Stimulated activated CD4-positive, alpha-beta T cell treated with anti-CD3 and anti-CD28 coated beads, Interleukin-2, amount 100 ng/mL, for 24 hours (primary cell): Measurements from ENCODE around the gene SSMEM1.
"Not testable (repeated sequence)": the region's sequence is repeated elsewhere in the genome, so short reads cannot be mapped to it uniquely, and the experiment has no call there.

Experiments used
- DNase-seq, 2 donors: peaks; one replicate each; pipeline ENCODE4 v3.0.0-alpha.2; 2020

SSMEM1 gene

DNA sequence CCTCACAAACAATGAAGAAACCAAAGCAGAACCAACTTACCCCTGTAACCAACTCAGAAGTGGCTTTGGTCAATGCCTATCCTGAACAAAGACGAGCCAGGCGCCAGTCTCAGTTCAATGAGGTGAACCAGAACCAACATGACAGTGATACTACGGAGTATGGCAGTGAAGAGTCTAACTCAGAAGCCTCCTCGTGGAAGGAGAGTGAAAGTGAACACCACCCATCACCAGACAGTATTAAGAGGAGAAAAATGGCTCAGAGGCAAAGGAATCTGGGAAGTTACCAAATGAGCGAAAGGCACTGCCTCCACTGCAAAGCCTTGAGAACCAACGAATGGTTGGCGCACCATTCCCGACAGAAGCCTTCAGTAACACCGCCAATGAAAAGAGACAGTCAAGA is 8.4 kb downstream of the SSMEM1 start:
- no peak for DNase-seq

DNA sequence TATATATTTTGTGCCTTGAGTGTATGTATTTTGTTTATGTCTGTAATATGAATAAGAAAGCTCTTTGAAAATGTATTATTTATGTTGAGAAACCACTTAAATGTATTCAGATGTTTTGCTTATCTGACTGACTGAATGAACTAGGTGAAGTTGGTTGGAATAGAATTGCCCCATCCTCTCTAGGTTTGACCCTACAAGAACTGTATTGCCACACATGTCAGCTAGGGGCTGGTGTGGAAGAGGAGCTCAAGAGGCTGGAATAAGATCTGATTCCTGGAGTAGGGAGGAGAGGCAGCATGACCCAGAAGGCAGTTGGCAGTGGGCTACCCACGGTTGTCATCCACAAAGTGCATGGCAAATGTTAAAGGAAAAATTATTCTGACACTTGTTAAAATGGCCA is 9.1 kb downstream of the SSMEM1 start:
- DNase-seq, result no peak

DNA sequence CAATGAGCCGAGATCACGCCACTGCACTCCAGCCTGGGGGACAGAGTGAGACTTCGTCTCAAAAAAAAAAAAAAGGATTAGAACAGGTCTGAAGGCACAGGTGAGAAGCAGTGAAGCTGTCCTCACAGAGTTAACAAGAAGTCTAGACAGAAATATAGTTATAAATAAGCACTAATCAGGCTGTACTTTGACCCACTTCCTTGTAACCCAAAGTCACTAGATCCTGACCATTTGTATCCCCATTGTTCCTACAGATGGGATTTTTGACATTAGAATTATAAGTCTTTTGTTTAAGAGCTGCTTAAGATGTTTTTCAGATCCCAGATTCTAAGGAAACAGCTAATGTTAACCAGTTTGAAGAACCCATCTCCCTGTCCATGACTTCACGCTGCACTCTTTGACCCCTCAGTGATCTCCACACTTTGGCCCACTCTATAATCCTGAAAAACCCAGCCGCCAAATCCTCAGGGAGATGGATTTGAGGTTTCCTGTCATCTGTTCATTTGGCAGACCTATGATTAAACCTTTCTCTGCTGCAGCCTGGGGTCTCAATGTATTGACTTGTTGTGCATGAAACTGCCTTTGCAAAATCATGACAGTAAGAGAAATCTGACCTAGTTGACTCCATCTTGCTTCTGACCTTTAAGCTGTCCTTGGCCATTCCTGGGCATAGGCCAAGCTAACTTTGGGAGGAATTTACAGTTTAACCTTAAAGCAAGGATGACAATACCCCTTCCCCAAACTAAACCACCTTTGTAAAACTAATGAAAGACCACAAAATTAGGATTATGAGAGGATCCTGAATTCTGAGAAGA is 11.4 kb downstream of the SSMEM1 start:
- no peak for DNase-seq

DNA sequence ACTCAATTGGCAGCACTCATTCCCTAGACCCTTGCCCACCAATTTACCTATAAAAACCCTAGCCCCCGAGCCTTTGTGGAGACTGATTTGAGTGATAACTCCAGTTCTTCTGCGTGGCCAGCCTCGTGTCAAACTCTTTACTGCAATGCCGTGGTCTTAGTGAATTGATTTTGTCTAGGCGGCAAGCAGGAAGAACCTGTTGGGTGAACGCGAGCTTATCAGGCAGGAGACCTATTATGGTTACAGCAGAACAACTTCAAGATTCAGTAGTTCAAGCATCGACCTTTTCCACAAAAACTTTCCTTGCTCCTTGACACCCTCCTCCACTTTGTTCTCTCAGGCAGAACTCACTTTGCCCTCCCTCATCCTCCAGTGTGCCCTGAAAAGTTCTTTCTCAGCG is 12.2 kb downstream of the SSMEM1 start:
- no peak for DNase-seq

DNA sequence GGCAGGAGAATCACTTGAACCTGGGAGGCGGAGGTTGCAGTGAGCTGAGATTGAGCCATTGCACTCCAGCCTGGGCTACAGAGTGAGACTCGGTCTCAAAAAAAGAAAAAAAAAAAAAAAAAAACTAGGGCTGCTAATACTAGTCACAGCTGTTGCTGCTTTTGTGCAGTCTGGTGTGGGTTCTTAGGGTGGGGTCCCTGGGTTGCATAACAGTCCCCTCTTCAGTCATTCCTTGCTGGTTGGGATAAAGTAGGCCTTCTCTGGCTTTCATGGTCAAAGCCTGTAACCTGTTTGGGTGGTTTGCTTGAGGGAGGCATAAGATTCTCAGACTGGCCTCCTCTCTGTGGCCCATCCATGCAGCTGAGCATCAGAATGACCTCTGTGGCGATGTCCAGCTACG is 14.1 kb downstream of the SSMEM1 start:
- no peak for DNase-seq

DNA sequence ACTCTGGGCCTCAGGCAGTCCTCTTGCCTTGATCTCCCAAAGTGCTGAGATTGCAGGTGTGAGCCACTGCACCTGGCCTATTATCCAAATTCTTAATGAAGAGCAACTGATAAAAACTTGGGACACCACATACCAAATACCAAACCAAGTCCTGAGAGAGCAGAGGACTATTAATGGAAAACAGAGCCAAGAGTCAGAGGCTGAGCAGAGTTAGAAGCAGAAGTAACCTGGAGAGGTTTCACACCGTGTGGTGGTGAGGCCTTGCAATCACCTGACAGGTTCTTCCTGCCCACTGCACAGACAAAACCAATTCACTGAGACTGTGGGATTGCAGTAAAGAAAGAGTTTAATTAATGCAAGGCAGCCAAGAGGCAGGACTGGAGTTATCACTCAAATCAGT is 16.0 kb downstream of the SSMEM1 start:
- DNase-seq, result no peak

DNA sequence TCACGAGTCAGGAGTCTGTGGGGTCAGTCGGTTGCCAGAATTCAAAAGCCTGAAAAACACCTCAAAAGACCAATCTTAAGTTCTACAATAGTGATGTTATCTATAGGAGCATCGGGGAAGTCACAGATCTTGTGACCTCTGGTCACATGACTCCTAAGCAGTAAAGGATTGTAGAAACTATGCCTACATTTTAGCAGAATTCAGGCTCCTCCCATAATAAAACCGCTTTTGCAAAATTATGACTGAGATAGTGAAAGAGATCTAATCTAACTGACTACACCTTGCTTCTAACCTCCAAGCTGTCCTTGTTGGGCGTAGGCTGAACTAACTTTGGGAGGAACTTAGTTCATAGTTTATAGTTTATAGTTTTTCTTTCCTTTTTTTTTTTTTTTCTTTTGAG is 16.6 kb downstream of the SSMEM1 start:
- no peak for DNase-seq

DNA sequence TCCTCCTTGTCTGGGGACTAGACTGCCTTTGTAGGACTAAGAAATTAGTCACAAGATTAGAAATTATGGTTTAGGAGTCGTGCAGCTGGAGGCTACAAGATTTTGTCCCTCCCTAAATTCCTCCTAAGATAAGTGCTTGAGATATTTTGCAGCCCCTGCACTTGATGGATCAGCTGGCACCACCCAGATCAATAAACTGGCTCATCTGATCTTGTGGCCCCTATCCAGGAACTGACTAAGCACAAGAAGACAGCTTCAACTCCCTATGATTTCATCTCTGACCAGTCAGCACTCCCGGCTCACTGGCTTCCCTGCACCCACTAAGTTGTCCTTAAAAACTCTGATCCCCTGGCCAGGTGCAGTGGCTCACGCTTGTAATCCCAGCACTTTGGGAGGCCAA is 17.3 kb downstream of the SSMEM1 start:
- DNase-seq, result not testable (repeated sequence)

DNA sequence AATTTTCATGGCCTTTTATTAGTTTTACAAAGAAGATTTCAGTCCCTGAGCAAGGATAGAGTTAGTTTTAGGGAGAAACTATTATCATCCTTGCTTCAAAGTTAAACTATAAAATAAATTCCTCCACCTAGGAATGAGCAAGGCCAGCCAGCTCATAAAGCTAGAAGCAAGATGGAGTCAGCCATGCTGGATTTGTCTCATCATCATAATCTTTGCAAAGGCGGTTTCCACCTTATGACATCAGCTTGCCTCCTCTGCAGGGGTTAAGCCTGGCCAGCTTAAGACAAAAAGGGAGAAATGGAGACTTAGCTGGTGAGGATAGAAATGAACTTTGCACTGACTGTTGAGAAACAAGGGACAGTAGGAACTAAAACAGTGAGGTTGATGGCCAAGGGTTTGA is 18.7 kb downstream of the SSMEM1 start:
- no peak for DNase-seq

DNA sequence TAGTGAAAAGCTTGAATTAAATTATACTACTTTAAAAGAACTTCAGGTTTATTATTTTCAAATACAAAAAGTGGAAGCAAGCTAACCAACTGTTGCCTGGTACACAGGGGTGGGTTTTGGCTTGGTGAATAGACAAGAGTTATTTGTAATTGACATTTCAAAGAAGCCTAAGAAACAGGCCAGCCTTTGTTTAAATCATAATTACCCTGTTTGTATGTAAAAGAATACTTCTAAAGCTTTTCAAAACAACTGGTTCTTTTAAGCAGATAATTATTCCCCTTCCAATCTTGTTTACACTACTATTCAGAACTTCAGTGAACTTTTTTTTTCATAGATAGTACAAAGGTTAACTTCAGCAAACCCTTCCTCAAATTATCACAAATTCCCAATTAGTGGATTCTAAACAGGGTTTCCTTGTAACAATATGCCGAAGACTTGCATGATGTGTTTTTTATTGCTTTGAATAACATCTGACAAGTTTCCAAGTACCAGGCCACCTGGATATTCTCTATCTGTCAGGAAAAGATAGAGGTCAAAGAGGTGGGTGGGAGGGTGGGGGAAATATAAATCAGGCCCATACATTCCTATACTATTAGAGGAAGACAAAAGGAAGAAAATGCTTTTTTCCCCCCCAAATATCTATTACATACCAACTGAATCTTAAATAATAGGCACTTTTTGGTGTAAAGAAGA is 20.4 kb downstream of the SSMEM1 start:
- no peak for DNase-seq

DNA sequence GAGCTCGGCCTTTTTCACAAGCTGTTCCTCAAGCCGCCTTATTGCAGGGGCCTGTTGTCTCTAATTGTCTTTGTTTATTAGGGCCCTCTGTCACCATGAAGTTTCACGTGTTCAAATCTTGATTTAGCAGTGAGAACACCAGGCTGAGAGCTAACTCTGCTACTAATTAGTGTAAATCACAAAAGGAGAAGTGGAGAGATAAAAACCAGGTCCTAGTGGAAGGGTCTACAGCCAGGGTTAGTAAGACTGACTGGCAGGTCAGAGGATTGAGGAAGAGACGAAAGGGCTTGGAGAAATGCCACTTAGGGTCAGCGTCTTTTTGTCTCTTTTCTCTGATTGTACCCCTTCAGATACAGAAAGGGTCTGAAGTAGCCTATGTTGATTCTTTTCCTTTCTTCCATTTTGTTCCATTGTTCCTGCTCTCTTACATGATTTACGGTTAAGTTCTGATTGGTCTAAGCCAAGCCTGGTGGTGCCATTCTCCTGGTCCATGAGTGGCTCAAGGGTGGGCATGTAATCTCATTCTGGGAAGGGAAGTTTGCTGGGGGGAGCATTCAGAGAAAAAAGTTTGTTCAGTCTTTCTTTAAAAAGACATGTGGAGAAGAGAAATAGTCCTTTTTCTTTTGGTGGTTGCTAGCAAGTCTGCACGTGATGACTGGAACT is 21.3 kb downstream of the SSMEM1 start:
- no peak for DNase-seq

DNA sequence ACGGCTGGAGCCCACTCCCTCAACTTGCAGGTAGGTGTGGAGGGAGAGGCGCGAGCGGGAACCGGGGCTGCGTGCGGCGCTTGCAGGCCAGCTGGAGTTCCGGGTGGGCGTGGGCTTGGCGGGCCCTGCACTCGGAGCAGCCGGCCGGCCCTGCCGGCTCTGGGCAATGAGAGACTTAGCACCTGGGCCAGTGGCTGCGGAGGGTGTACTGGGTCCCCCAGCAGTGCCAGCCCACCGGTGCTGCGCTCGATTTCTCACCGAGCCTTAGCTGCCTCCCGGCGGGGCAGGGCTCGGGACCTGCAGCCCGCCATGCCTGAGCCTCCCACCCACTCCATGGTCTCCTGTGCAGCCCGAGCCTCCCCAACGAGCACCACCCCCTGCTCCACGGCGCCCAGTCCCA is 22.3 kb downstream of the SSMEM1 start:
- not testable (repeated sequence) for DNase-seq

DNA sequence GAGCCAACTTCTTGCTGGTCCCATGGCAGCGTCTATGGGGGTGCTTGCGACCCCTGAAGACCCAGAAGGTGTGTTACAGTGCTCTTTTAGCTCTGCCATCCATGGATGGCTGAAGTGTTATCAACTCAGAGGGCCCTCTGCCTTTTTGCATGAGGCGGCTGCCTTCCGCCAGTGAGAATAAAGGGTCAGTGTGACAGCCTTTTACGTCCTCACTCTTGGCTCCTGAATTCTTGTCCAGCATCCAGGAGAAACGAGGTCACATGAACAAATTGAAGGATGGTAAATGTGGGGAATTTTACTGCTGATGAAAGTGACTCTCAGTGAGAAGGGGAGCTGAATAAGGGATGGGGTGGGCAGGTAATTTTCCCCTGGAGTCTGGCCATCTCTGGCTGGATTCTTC is 24.1 kb downstream of the SSMEM1 start:
- DNase-seq, result no peak

DNA sequence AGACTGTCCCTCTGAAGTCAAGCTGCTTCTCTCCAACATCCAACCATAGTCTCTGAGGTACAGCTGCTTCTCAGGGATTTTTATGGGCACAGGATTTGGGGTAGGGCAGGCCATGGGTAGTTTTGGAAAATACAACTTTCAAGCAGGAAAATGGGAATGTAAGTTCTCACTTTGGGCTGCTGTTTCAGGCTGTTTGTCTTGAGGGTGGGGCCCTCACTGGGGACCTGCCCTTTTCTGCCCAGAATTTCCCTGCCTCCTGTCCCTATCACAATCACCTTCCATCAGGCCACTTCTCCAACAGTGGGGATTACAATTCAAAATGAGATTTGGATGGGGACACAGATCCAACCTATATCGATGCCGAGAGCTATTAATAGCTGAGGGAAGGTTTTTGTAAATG is 24.5 kb downstream of the SSMEM1 start:
- no peak for DNase-seq

DNA sequence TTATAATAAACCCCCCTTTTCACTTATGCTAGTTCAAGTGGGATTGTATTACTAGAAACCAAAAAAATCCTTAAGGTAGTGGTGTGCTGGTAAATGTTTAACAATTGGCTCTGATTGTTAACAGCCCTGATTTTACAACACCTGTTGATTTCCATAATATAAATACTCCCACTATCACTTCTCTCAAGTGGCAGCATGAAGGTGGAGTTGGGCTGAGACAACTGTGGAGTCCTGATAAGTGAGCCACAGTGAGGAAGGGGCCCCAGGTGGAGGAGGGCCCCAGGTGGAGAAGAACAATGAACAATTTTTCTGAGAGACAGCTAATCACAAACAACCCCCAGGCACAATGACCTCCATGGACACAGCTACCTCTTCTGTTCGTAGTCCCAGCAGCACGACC is 26.4 kb downstream of the SSMEM1 start:
- no peak for DNase-seq

DNA sequence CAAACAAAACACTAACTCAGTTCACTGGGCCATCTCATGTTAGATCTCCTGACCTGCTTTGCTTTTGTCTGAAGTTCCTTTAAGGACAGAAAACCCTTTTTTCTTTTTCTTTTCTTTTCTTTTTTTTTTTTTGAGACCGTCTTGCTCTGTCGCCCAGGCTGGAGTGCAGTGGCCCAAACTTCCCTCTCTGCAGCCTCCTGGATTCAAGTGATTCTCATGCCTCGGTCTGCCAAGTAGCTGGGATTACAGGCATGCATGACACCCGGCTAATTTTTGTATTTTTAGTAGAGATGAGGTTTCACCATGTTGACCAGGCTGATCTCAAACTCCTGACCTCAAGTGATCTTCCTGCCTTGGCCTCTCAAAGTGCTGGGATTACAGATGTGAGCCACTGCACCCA is 28.7 kb downstream of the SSMEM1 start:
- not testable (repeated sequence) for DNase-seq

DNA sequence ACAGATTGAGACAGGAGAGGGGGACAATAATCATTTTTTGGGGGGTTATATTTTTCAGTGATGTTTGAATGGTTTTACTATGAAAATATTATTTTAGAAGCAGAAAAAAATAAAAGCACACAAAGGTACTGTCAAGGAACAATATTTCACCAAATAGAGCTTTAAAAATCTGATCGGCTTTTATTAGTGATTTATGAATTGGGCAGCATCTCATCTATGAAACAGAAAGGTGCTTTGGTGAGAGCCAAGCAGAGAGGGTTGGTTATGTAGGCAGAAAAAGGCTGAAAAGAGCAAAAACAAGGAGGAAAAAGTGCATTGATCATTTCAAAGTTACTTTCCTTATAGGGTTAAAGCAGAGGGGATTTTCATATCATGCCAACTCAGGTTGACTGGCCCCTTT is 32.6 kb downstream of the SSMEM1 start:
- no peak for DNase-seq

DNA sequence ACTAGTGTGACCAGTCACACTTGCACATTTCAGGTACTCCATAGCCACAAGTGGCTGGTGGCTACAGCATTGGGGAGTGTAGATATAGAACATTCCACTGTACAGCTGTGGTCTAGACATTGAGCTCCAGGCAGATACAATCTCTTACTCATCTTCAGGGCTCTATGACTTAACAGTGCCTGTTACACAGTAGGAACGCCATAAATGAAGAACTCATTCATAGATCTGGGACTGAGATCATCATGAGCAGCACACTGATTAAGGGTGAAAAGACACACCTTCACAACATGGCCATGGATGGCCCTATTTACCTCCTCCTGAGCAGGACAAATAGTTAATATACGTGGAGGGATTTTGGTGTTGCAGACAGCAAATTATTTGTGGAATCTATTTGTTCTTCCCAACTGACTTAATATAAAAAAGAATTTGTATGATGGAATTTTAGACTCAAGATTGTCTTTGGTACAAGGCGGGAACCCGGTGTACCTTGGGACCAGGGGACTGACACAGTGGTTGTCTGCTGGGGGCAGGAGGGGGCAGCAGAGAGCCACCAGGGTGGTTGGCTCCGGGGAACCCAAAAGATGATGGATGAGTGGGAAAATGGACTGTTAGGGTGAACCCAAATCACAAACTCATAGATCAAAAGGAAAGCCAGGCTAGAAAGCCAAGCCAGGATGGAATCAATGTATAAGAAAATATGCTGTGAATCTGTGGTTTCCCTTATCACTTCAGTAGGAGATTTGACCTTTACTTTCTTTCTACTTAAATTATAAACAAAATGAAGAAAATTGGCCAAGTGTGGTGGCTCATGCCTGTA is 34.7 kb downstream of the SSMEM1 start:
- DNase-seq, result peak; percentile 70 to 74

DNA sequence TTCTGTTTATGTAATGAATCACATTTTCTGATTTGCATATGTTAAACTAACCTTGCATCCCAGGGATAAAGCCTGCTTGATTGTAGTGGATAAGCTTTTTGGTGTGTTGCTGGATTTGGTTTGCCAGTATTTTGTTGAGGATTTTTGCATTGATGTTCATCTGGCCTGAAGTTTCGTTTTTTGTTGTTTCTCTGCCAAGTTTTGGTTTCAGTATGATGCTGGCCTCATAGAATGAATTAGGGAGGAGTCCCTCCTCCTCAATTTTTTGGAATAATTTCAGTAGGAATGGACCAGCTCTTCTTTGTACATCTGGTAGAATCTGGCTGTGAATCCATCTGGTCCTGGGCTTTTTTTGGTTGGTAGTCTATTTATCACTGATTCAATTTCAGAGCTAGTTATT is 35.8 kb downstream of the SSMEM1 start:
- DNase-seq, result not testable (repeated sequence)

DNA sequence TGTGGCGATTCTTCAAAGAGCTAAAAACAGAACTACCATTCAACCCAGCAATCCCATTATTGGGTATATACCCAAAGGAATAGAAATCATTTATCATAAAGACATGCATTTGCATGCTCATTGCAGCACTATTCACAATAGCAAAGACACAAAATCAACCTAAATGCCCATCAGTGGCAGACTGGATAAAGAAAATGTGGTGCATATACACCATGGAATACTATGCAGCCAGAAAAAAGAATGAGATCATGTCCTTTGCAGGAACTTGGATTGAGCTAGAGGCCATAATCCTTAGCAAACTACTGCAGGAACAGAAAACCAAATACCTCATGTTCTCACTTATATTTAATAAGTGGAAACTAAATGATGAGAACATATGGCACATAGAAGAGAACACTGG is 38.8 kb downstream of the SSMEM1 start:
- not testable (repeated sequence) for DNase-seq

DNA sequence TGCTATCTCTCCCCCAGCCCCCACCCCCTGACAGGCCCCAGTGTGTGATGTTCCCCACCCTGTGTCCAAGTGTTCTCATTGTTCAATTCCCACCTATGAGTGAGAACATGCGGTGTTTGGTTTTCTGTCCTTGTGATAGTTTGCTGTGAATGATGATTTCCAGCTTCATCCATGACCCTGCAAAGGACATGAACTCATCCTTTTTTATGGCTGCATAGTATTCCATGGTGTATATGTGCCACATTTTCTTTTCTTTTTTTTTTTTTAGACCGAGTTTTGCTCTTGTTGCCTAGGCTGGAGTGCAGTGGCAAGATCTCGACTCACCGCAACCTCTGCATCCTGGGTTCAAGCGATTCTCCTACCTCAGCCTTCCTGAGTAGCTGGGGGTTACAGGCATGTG is 41.2 kb downstream of the SSMEM1 start:
- DNase-seq, result not testable (repeated sequence)

DNA sequence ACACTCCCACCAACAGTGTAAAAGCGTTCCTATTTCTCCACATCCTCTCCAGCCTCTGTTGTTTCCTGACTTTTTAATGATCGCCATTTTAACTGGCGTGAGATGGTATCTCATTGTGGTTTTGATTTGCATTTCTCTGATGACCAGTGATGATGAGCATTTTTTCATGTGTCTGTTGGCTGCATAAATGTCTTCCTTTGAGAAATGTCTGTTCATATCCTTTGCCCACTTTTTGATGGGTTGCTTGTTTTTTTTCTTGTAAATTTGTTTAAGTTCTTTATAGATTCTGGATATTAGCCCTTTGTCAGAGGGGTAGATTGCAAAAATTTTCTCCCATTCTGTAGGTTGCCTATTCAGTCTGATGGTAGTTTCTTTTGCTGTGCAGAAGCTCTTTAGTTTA is 42.0 kb downstream of the SSMEM1 start:
- not testable (repeated sequence) for DNase-seq

DNA sequence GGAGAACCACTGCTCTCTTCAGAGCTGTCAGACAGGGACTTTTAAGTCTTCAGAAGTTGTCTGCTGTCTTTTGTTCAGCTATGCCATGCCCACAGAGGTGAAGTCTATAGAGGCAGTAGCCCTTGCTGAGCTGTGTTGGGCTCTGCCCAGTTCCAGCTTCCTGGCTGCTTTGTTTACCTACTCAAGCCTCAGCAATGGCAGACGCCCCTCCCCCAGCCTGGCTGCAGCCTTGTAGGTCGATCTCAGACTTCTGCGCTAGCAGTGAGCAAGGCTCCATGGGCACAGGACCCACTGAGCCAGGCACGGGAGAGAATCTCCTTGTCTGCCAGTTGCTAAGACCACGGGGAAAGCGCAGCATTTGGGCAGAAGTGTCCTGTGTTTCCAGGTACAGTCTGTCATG is 46.9 kb downstream of the SSMEM1 start:
- DNase-seq, result no peak
